ENCODE data around the gene RTN4RL1.

GRCh38 chr17:2051061-2051932 lies 26.2 kb upstream of the RTN4RL1 start:
- TF ChIP-seq CTCF (IDR thresholded peaks at IDR 0.05) (no peak), POLR2AphosphoS5 (IDR thresholded peaks at IDR 0.05) (no peak), POLR2A (IDR thresholded peaks at IDR 0.05) (no peak)
